Testis (tissue), 3 donors: ENCODE data around the gene COL6A5. TPM values are rescaled to one million over a fixed set of nuclear protein-coding genes. Genes with fewer than 3 reads are reported as not detected.

Experiments
- DNase-seq: peaks from one replicate; pipeline ENCODE4 v3.0.0-alpha.2; 2019
- H3K27ac ChIP-seq, 2 donors: fragments of 200-600 bp; sonication (generic); one replicate each; pipeline ENCODE4 v1.5.1; 2019
- H3K27me3 ChIP-seq: fragments of 200-600 bp; sonication (generic); one replicate; pipeline ENCODE4 v1.5.1; 2019
- H3K36me3 ChIP-seq: fragments of 200-600 bp; sonication (generic); one replicate; pipeline ENCODE4 v1.5.1; 2017; ENCODE audit warnings: low read depth; ENCODE audit errors: missing control alignments
- H3K4me1 ChIP-seq: fragments of 200-600 bp; sonication (generic); one replicate; pipeline ENCODE4 v1.5.1; 2019
- H3K4me3 ChIP-seq, 2 donors: fragments of 200-600 bp; sonication (generic); one replicate each; pipeline ENCODE4 v1.5.1; 2017 to 2019
- H3K9me3 ChIP-seq: fragments of 200-600 bp; sonication (generic); one replicate; pipeline ENCODE4 v1.5.1; 2017
- CTCF ChIP-seq, 3 experiments: fragments of 450-650 bp in 2 of 3; fragments of 200-600 bp in 1 of 3; sonication (generic) in 1 of 3; IDR thresholded peaks; one replicate each; pipeline ENCODE4 v1.5.1; 2016 to 2019; ENCODE audit warnings: antibody characterized with exemption in 3 of 3, mild to moderate bottlenecking in 2 of 3, moderate library complexity in 1 of 3
- POLR2A ChIP-seq: fragments of 450-650 bp; IDR thresholded peaks from one replicate; pipeline ENCODE4 v1.6.1; 2017; ENCODE audit warnings: antibody characterized with exemption, mild to moderate bottlenecking, moderate library complexity
- WGBS, 2 donors: methylation state at CpG; one replicate each; pipeline ENCODE4 v1.1.5; 2018; 5-methylcytosine and 5-hydroxymethylcytosine counted together
- intact Hi-C: fragments of 100-400 bp; cut with DNase I; formaldehyde crosslinking; loops from one replicate; pipeline ENCODE4 v1.15.1; 2023; ENCODE audit warnings: low total_unique reads
- polyA plus RNA-seq: library from polyadenylated mRNA; stranded (reverse); fragments of 350-450 nt; fragmentation: Illumina TruSeq; extraction: RNeasy Lipid Tissue Mini Kit (QIAGEN cat#74804); gene quantifications from one replicate; pipeline ENCODE4 v1.2.3, GENCODE V29; 2014; ENCODE audit warnings: low read depth, low replicate concordance; ENCODE audit not compliant: insufficient read depth
- total RNA-seq, 2 donors: library from RNA; depleted of rRNA; stranded (reverse); fragments of >200 nt; gene quantifications; one replicate each; pipeline ENCODE4 v1.2.3, GENCODE V29; 2016

COL6A5 gene
- total and polyA plus RNA-seq, 3 donors from 2014 or later: 1.5 to 2.6 (median 2.0) TPM

- Histone ChIP-seq H3K27me3 (no peaks in the 10 kb centered on the region), H3K27ac (no peak overlapping the region), H3K4me3 (no peak overlapping the region), H3K36me3 (no peaks in the 10 kb centered on the region), H3K9me3 (no peaks in the 10 kb centered on the region), H3K4me1 (peaks cover 4% of the 10 kb centered on the region)
- intact Hi-C loops: no loop called here
- TF ChIP-seq CTCF (IDR thresholded peaks at IDR 0.05) (no peak), POLR2A (no peak)
- 39 to 55% methylated on average over 6 of the region's 6 CpGs for WGBS, 2 donors
- DNase-seq: peak; percentile 52
Measured at GRCh38 chr3:130509008-130509407, 163.5 kb downstream of the COL6A5 start.

- Histone ChIP-seq H3K4me3 (no peak overlapping the region), H3K4me1 (peaks cover 9% of the 10 kb centered on the region), H3K27me3 (no peaks in the 10 kb centered on the region), H3K36me3 (no peaks in the 10 kb centered on the region), H3K9me3 (no peaks in the 10 kb centered on the region), H3K27ac (no peak overlapping the region)
- intact Hi-C loops: no loop called here
- WGBS, 2 donors: 38 to 48% methylated on average over 1 of the region's 1 CpG
- no peak for DNase-seq
- TF ChIP-seq CTCF (IDR thresholded peaks at IDR 0.05): no peak
- TF ChIP-seq POLR2A: no peak
Measured at GRCh38 chr3:130514681-130515080, 169.2 kb downstream of the COL6A5 start.

GRCh38 chr3:130515755-130516154 is 170.3 kb downstream of the COL6A5 start:
- no peaks in the 10 kb centered on the region for H3K9me3 ChIP-seq
- H3K4me1 ChIP-seq: peaks cover 9% of the 10 kb centered on the region
- WGBS, 2 donors: 77% methylated on average over 2 of the region's 2 CpGs
- TF ChIP-seq POLR2A (no peak), CTCF (IDR thresholded peaks at IDR 0.05) (no peak)
- no peak overlapping the region for H3K27ac ChIP-seq
- H3K4me3 ChIP-seq: no peak overlapping the region
- intact Hi-C loops: no loop called here
- H3K36me3 ChIP-seq: no peaks in the 10 kb centered on the region
- DNase-seq: no peak
- no peaks in the 10 kb centered on the region for H3K27me3 ChIP-seq

- DNase-seq: peak; percentile 18
- Histone ChIP-seq H3K4me3 (peak within 1 kb of the TSS; percentile 32 to 49), H3K27me3 (no peaks in the 10 kb centered on the region), H3K9me3 (no peaks in the 10 kb centered on the region), H3K4me1 (peaks cover 9% of the 10 kb centered on the region), H3K36me3 (no peaks in the 10 kb centered on the region), H3K27ac (no peak within 1 kb of the TSS)
- WGBS, 2 donors: 2 to 4% methylated on average over 18 to 57 of the region's 58 CpGs
- intact Hi-C loops: no loop called here
- TF ChIP-seq POLR2A (no peak), CTCF (IDR thresholded peaks at IDR 0.05) (no peak)
Measured at GRCh38 chr3:130516645-130517512, 171.4 kb downstream of the COL6A5 start, which contains the start of gene COL6A6. TSS of gene COL6A6 (plus strand) at chr3:130517177. CDS start at chr3:130560365, 43,188 bp downstream.
